ENCODE measurements around the gene AGAP3. TPM values are rescaled to one million over a fixed set of nuclear protein-coding genes. Genes with fewer than 3 reads are reported as not detected.

Gene AGAP3
- total RNA-seq, 2 donors from 2014 or later: 50.8 to 79.2 TPM

DNA sequence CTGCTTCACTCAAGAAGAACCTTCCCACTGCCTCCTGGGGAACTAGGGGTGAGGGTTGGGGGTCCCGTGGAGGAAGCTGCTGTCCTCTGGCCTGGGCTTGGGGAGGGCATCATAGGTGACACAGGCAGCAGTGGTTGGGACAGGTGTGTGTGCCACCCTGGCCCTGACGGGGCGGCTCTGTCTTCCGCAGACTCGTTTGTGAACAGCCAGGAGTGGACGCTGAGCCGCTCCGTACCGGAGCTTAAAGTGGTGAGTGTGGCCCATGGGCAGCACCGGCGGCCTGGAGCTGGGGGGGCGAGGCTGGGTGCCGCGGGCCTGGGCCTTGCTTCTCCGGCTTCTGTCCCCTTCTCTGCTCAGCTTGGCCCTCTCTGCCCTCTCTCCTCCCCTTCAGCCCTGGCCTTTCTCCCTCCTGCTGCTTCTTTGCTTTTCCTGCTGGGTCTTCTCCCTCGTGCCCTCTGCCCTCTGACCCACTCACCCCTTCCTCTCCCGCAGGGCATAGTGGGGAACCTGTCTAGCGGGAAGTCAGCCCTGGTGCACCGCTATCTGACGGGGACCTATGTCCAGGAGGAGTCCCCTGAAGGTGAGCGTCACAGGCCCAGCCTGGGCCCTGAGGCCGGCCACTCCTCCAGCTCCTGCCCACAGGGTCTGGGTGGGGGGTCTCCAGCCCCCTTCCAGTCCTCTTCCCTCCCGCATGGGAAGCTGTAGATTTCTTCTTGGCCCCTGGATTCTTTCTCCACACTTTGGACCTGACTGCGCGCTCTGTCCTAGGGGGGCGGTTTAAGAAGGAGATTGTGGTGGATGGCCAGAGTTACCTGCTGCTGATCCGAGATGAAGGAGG is 30.5 kb downstream of the AGAP3 start:
- no peak for TF ChIP-seq CTCF (IDR thresholded peaks at IDR 0.05)
- H3K9me3 ChIP-seq: no peaks in the 10 kb centered on the region
- H3K36me3 ChIP-seq: no peaks in the 10 kb centered on the region
- H3K4me1 ChIP-seq: peaks cover 15% of the 10 kb centered on the region
- peak overlapping the region in 1 of 2 donors; percentile 12 for H3K9ac ChIP-seq (ENCODE audit: low read depth in 2 of 2, low read length in 2 of 2)
- no peak overlapping the region for H3K27ac ChIP-seq
- no peak overlapping the region for H3K4me3 ChIP-seq
- no peak for DNase-seq
- intact Hi-C loops (cut with DNase I): no loop called here
- H3K27me3 ChIP-seq: no peaks in the 10 kb centered on the region

- H3K36me3 ChIP-seq: no peaks in the 10 kb centered on the region
- no peaks in the 10 kb centered on the region for H3K27me3 ChIP-seq
- H3K9ac ChIP-seq (ENCODE audit: low read depth in 2 of 2, low read length in 2 of 2): no peak overlapping the region
- no peak for TF ChIP-seq CTCF (IDR thresholded peaks at IDR 0.05)
- intact Hi-C loops (cut with DNase I): no loop called here
- H3K4me1 ChIP-seq: peaks cover 15% of the 10 kb centered on the region
- no peak overlapping the region for H3K4me3 ChIP-seq
- no peak overlapping the region for H3K27ac ChIP-seq
- H3K9me3 ChIP-seq: no peaks in the 10 kb centered on the region
- DNase-seq: no peak
Measured at GRCh38 chr7:151117565-151117964, 31.3 kb downstream of the AGAP3 start.

DNA sequence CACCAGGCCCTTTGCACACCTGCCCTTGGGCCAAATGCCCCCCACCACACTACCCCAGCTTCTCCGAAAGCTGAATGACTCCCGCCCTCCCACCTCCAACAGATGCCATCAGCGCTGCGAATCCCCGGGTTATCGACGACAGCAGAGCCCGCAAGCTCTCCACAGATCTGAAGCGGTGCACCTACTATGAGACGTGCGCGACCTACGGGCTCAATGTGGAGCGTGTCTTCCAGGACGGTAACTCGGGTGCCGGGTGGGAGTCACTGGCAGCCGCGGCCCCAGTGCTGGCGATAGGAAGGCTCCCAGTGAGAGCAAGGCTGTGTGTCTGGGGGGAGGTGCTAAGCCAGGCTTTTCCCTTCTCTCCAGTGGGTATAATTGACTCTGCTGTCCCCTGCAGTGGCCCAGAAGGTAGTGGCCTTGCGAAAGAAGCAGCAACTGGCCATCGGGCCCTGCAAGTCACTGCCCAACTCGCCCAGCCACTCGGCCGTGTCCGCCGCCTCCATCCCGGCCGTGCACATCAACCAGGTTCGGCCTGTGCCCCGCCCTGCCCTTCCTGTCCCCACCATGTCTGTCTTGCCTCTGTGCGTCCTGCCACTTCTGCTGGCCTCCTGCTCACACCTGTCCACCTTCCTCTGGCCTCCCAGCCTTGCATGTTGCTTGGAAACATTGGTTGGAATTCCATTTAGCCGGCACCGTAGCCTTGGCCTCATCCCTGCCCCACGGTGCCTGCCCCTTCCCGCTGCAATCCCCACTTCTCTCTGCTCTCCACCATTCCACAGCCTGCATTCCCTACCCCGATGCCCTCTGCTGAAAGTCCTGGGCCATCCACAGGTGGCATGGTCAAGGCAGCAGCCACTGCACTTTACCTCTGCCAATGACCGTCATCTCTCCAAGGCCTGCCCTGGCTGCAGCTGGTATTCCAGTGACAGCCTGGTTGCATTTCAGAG is 32.1 kb downstream of the AGAP3 start:
- no peak overlapping the region for H3K4me3 ChIP-seq
- no peaks in the 10 kb centered on the region for H3K36me3 ChIP-seq
- no peaks in the 10 kb centered on the region for H3K27me3 ChIP-seq
- H3K9ac ChIP-seq (ENCODE audit: low read depth in 2 of 2, low read length in 2 of 2): no peak overlapping the region
- H3K27ac ChIP-seq: no peak overlapping the region
- intact Hi-C loops (cut with DNase I): no loop called here
- H3K9me3 ChIP-seq: no peaks in the 10 kb centered on the region
- TF ChIP-seq CTCF (IDR thresholded peaks at IDR 0.05): no peak
- peaks cover 13% of the 10 kb centered on the region for H3K4me1 ChIP-seq
- no peak for DNase-seq

GRCh38 chr7:151119055-151119415 is 32.8 kb downstream of the AGAP3 start:
- Histone ChIP-seq H3K36me3 (no peaks in the 10 kb centered on the region), H3K4me1 (peaks cover 6% of the 10 kb centered on the region), H3K27ac (no peak overlapping the region), H3K9me3 (no peaks in the 10 kb centered on the region), H3K9ac (ENCODE audit: low read depth in 2 of 2, low read length in 2 of 2) (no peak overlapping the region), H3K27me3 (no peaks in the 10 kb centered on the region), H3K4me3 (no peak overlapping the region)
- DNase-seq: no peak
- TF ChIP-seq CTCF (IDR thresholded peaks at IDR 0.05): no peak
- intact Hi-C loops (cut with DNase I): no loop called here

- no peaks in the 10 kb centered on the region for H3K9me3 ChIP-seq
- H3K4me3 ChIP-seq: no peak overlapping the region
- intact Hi-C loops (cut with DNase I): loop anchor here (5.0 to 10.0 kb wide), 2 partner anchors 125 to 182 kb away; partner anchors contain the start of gene SMARCD3
- H3K27me3 ChIP-seq: no peaks in the 10 kb centered on the region
- DNase-seq: no peak
- no peak for TF ChIP-seq CTCF (IDR thresholded peaks at IDR 0.05)
- no peak overlapping the region for H3K9ac ChIP-seq (ENCODE audit: low read depth in 2 of 2, low read length in 2 of 2)
- no peaks in the 10 kb centered on the region for H3K36me3 ChIP-seq
- no peak overlapping the region for H3K27ac ChIP-seq
- H3K4me1 ChIP-seq: peaks cover 3% of the 10 kb centered on the region
Measured at GRCh38 chr7:151119902-151120301, 33.6 kb downstream of the AGAP3 start.

Measured in colonic mucosa (tissue), 4 donors.